ENCODE results near the gene NGDN.

The NGDN gene

DNA sequence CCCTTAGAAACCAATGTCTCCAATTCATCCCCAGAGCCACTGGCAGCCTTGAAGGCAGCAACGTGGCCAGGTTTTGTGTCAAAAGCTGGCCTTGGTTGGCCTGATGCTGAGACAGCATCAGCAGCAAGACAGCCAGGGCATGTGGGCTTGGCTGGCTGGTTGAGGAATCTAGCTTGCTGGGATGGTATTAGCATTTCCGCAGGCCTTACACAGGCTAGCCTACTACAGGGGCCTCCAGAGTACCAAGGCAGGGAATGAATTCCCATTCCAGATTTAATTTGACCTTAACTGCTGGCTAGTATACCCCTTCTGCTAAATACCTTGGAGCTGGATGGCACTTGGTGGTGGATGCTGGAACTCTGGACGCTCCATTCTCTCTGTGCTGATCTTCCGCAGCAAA lies 15.8 kb downstream of the NGDN start:
- Histone ChIP-seq H3F3A (ENCODE audit: insufficient read depth) (no peaks in the 10 kb centered on the region), H2AFZ (ENCODE audit: low read depth, low read length, severe bottlenecking) (no peak overlapping the region), H3K27ac (ENCODE audit: low read depth, low read length) (no peak overlapping the region), H3K4me2 (ENCODE audit: low read depth, low read length, poor library complexity, severe bottlenecking) (no peak overlapping the region), H3K4me3 (ENCODE audit: insufficient read depth, low read length, poor library complexity, severe bottlenecking) (no peak overlapping the region), H3K36me3 (ENCODE audit: low read length) (no peaks in the 10 kb centered on the region), H3K9ac (ENCODE audit: low read length) (no peak overlapping the region), H3K9me3 (ENCODE audit: insufficient read depth, low read length) (no peaks in the 10 kb centered on the region), H3K27me3 (ENCODE audit: low read length) (no peaks in the 10 kb centered on the region), H3K79me2 (ENCODE audit: insufficient read depth, low read length) (no peaks in the 10 kb centered on the region), H4K20me1 (ENCODE audit: low read depth, low read length) (no peaks in the 10 kb centered on the region), H3K9me2 (replicated peaks; ENCODE audit: insufficient read depth, low read length) (no peaks in the 10 kb centered on the region)
- TF ChIP-seq, protein P1, sequence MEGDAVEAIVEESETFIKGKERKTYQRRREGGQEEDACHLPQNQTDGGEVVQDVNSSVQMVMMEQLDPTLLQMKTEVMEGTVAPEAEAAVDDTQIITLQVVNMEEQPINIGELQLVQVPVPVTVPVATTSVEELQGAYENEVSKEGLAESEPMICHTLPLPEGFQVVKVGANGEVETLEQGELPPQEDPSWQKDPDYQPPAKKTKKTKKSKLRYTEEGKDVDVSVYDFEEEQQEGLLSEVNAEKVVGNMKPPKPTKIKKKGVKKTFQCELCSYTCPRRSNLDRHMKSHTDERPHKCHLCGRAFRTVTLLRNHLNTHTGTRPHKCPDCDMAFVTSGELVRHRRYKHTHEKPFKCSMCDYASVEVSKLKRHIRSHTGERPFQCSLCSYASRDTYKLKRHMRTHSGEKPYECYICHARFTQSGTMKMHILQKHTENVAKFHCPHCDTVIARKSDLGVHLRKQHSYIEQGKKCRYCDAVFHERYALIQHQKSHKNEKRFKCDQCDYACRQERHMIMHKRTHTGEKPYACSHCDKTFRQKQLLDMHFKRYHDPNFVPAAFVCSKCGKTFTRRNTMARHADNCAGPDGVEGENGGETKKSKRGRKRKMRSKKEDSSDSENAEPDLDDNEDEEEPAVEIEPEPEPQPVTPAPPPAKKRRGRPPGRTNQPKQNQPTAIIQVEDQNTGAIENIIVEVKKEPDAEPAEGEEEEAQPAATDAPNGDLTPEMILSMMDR (IDR thresholded peaks at IDR 0.05; ENCODE audit: insufficient read depth, low read length, poor library complexity, severe bottlenecking): no peak
- no peak for TF ChIP-seq EZH2phosphoT487 (conservative IDR thresholded peaks at IDR 0.05; ENCODE audit: low read length)

DNA sequence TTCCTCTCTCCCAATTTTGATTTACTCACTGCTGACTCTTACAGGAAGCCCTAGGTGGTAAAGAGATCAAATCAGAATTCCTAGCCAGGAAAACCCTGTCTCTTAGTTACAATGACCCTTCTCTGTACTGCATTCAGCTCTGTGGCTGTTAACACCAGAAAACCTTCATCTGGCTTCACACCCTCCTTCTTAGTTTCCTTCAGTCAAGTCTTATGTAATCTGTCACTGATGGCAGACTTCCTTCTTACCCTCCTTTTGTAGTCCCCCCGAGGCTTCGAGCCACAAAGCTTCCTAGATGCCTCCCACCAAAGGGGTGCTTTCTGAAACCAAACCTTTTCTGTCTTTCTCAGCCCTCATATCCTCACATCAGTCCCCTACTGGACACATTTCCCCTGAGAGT lies 16.5 kb downstream of the NGDN start:
- Histone ChIP-seq H3F3A (ENCODE audit: insufficient read depth) (no peaks in the 10 kb centered on the region), H2AFZ (ENCODE audit: low read depth, low read length, severe bottlenecking) (no peak overlapping the region), H3K79me2 (ENCODE audit: insufficient read depth, low read length) (no peaks in the 10 kb centered on the region), H3K36me3 (ENCODE audit: low read length) (no peaks in the 10 kb centered on the region), H3K4me2 (ENCODE audit: low read depth, low read length, poor library complexity, severe bottlenecking) (no peak overlapping the region), H3K27me3 (ENCODE audit: low read length) (no peaks in the 10 kb centered on the region), H3K9me2 (replicated peaks; ENCODE audit: insufficient read depth, low read length) (no peaks in the 10 kb centered on the region), H3K9me3 (ENCODE audit: insufficient read depth, low read length) (no peaks in the 10 kb centered on the region), H3K9ac (ENCODE audit: low read length) (no peak overlapping the region), H3K4me3 (ENCODE audit: insufficient read depth, low read length, poor library complexity, severe bottlenecking) (no peak overlapping the region), H3K27ac (ENCODE audit: low read depth, low read length) (no peak overlapping the region), H4K20me1 (ENCODE audit: low read depth, low read length) (no peaks in the 10 kb centered on the region)
- no peak for TF ChIP-seq EZH2phosphoT487 (conservative IDR thresholded peaks at IDR 0.05; ENCODE audit: low read length)
- TF ChIP-seq, protein P1 (IDR thresholded peaks at IDR 0.05; ENCODE audit: insufficient read depth, low read length, poor library complexity, severe bottlenecking): no peak

DNA sequence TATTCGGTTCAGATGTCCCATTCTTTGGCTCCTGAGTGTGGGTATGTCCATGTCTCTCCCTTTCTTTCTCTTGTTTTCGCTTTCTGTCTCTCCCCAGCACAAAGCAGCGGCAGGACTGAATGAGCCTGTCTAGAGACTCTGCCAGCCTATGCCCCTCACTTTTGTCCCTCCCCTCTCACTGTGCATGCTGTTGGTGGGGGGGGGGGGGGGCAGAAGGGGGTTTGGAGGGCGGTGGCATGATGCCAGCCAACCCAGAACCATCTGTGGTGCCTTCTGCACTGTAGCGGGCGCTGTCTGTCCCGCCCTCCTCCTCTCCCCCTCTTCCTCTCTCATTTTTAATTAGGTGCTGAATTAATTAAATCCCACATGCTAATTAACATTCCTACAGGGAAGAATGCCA lies 17.7 kb downstream of the NGDN start:
- Histone ChIP-seq H3K27ac (ENCODE audit: low read depth, low read length) (no peak overlapping the region), H3K4me2 (ENCODE audit: low read depth, low read length, poor library complexity, severe bottlenecking) (no peak overlapping the region), H3F3A (ENCODE audit: insufficient read depth) (no peaks in the 10 kb centered on the region), H3K9me2 (replicated peaks; ENCODE audit: insufficient read depth, low read length) (no peaks in the 10 kb centered on the region), H4K20me1 (ENCODE audit: low read depth, low read length) (no peaks in the 10 kb centered on the region), H3K79me2 (ENCODE audit: insufficient read depth, low read length) (no peaks in the 10 kb centered on the region), H3K27me3 (ENCODE audit: low read length) (no peaks in the 10 kb centered on the region), H3K9me3 (ENCODE audit: insufficient read depth, low read length) (no peaks in the 10 kb centered on the region), H2AFZ (ENCODE audit: low read depth, low read length, severe bottlenecking) (no peak overlapping the region), H3K36me3 (ENCODE audit: low read length) (no peaks in the 10 kb centered on the region), H3K4me3 (ENCODE audit: insufficient read depth, low read length, poor library complexity, severe bottlenecking) (no peak overlapping the region), H3K9ac (ENCODE audit: low read length) (no peak overlapping the region)
- TF ChIP-seq EZH2phosphoT487 (conservative IDR thresholded peaks at IDR 0.05; ENCODE audit: low read length): no peak
- TF ChIP-seq, protein P1 (IDR thresholded peaks at IDR 0.05; ENCODE audit: insufficient read depth, low read length, poor library complexity, severe bottlenecking): no peak

All from SU-DHL-6 (cell line).